ENCODE data around the gene ZNF84.
A peak's percentile ranks its signal among the peaks of the same experiment; 100 is the strongest.

Gene ZNF84

DNA sequence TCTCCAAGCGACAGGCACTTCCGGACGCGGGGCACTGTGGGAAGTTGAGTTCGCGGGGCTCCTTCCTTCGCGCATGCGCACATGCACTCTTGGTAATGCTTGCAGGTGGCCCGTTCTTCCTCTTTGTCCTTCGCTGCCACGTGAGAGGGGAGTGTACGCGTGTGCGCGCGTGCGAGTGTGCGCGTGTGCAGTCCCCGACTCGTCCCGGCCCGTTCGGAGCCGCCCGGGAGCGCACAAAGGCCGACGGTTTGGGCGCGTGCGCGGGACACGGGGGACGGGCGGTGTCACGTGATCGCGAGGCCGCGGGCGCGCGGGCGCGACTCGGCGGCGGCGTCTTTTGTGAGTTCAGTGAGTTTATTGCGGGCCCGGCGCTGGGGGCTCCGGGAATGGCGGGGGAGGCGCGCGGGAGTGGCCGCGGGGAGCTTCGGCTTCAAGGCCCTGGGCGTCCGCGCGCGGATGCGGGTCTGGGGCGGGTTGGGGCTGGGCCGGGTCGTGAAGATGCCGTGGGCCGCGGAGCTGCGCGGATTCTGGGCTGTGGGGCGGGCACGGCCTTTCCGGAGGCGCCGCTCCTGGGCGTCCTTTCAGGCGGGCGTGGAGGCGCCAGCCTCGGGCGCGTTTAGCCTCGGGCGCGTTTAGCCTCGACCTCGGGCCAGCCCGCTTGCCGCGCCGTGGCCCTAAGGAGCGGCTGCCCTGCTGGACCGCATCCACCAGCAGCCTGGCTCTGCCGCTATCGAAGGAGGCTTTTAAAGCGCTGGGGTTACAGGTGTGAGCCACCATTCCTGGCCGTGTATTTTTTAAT, at the start of gene ZNF84:
TSS of gene ZNF84 (plus strand) at position 303 of the 799 bp plus-strand sequence. CDS start 3,959 bp downstream, outside the sequence.
- peak within 1 kb of the TSS; percentile 78 for H3K4me3 ChIP-seq (ENCODE audit: low read depth, low read length)
- TF ChIP-seq, protein P1, sequence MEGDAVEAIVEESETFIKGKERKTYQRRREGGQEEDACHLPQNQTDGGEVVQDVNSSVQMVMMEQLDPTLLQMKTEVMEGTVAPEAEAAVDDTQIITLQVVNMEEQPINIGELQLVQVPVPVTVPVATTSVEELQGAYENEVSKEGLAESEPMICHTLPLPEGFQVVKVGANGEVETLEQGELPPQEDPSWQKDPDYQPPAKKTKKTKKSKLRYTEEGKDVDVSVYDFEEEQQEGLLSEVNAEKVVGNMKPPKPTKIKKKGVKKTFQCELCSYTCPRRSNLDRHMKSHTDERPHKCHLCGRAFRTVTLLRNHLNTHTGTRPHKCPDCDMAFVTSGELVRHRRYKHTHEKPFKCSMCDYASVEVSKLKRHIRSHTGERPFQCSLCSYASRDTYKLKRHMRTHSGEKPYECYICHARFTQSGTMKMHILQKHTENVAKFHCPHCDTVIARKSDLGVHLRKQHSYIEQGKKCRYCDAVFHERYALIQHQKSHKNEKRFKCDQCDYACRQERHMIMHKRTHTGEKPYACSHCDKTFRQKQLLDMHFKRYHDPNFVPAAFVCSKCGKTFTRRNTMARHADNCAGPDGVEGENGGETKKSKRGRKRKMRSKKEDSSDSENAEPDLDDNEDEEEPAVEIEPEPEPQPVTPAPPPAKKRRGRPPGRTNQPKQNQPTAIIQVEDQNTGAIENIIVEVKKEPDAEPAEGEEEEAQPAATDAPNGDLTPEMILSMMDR (IDR thresholded peaks at IDR 0.05; ENCODE audit: low read depth, low read length), result no peak

DNA sequence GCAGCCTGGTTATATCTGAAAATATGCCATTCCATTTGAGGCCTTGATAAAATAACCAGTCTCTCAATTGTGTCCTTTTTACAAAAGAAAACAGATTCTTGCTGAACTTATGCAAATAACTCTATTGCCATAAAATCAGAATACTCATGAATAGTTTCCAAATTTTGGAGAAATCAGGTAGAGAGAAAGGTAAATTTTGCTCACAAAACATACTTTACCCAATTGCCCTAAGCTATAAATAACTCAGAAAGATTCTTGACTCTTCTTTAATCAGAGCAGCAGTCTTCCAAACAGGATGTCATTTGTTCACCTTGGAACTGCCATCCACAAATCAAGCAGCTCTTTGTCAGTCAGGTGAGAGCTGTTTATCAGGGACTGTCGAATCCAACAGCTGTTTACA, 38.6 kb upstream of the ZNF84 start:
- TF ChIP-seq, protein P1 (IDR thresholded peaks at IDR 0.05; ENCODE audit: low read depth, low read length), result no peak
- no peak overlapping the region for H3K4me3 ChIP-seq (ENCODE audit: low read depth, low read length)

- H3K4me3 ChIP-seq (ENCODE audit: low read depth, low read length), result no peak overlapping the region
- TF ChIP-seq, protein P1 (IDR thresholded peaks at IDR 0.05; ENCODE audit: low read depth, low read length), result no peak
These were observed 26.5 kb upstream of the ZNF84 start for GRCh38 chr12:133010657-133011297.

DNA sequence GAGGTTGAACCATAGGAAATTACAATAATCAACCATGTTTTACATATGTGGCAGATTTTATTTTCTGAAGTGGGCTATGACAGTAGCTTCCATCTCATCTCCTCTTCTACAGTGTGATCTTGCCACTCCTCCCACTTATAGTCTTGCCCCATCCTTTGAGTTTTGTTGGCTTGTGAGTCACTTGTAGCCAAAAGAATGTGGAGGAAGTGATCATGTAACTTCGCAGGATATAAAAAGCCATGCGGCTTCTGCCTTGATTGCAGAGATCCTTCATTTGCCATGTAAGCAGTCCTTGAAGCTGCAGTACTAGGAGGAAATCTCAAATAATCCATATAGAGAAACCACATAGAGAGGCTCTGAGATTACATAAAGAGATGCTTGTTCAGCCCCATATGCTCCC, 13.7 kb upstream of the ZNF84 start:
- TF ChIP-seq, protein P1 (IDR thresholded peaks at IDR 0.05; ENCODE audit: low read depth, low read length), result no peak
- H3K4me3 ChIP-seq (ENCODE audit: low read depth, low read length), result no peak overlapping the region

DNA sequence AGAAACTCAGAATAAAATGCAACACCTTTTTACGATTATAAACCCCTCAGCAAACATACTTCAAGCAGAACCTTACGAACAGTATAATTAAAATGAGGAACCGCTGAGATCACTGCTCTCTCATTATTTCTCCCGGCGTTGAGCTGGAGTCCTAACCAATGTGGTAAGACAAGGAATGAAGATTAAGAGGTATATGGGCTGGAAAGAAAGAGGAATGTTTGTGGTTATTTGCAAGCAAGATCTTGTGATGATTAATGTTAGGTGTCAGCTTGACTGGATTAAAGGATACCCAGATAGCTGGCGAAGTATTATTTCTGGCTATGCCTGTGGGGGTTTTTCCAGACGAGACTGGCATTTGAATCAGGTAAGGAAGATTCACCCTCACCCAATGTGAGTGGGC, 10.3 kb upstream of the ZNF84 start:
- no peak overlapping the region for H3K4me3 ChIP-seq (ENCODE audit: low read depth, low read length)
- TF ChIP-seq, protein P1 (IDR thresholded peaks at IDR 0.05; ENCODE audit: low read depth, low read length), result no peak

DNA sequence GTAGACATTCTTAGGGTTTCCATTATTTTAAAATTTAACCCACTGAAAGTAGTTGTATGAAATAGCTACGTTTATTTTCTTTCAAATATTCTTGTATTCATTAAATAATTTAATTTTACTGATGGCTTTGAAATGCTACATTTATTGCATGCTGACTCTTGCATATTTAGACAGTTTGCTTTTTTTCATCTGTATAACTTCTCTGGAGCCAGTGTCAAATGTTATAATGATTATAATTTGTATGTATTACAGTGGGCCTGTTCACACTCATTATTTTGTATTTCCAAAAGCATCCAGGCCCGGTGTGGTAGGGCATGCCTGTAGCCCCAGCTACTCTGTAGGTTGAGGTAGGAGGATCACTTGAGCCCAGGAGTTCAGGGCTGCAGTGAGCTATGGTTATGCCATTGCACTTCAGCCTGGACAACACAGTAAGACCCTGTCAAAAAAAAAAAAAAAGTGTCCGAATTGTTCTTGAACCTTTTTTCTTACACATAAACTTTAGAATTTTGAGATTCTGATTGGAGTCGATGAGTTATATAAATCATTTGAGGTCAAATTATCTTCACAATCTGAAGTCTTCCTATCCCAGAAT, 905 bp downstream of the ZNF84 start:
- H3K4me3 ChIP-seq (ENCODE audit: low read depth, low read length), result peak overlapping the region; percentile 78
- TF ChIP-seq, protein P1 (IDR thresholded peaks at IDR 0.05; ENCODE audit: low read depth, low read length), result no peak

- TF ChIP-seq, protein P1 (IDR thresholded peaks at IDR 0.05; ENCODE audit: low read depth, low read length), result no peak
- no peak overlapping the region for H3K4me3 ChIP-seq (ENCODE audit: low read depth, low read length)
These were observed 9.4 kb downstream of the ZNF84 start for GRCh38 chr12:133046698-133047097.

Measured in WI38 (cell line).